Left lobe of liver (tissue), 2 donors: Measurements from ENCODE around the gene MAP2K5. TPM values are rescaled to one million over a fixed set of nuclear protein-coding genes. Genes with fewer than 3 reads are reported as not detected.

Experiments
- ATAC-seq: fragments of 200-7000 bp; cut with Tn5 transposase; one replicate; pipeline ENCODE4 v1.9.1; 2020; ENCODE audit warnings: mild to moderate bottlenecking, moderate library complexity
- DNase-seq: peaks from one replicate; pipeline ENCODE4 v3.0.0-alpha.2; 2020; ENCODE audit warnings: low spot score
- total RNA-seq: library from RNA; stranded (reverse); gene quantifications from one replicate; pipeline ENCODE4 v1.2.1, GENCODE V29; 2021
- donor health status: DM: no; HTN: no; CAD: no; lungs with moderate emphysema.
- donor health status: DM: no; HTN: yes; CAD: no.

MAP2K5 gene
- total RNA-seq, 1 donor from 2014 or later, result 9.9 TPM

- no peak for DNase-seq
- no peak for ATAC-seq
Measured at GRCh38 chr15:67556976-67557570, 14.6 kb downstream of the MAP2K5 start.

- DNase-seq (no peak), ATAC-seq (no peak)
Measured at GRCh38 chr15:67558502-67558901, 16.0 kb downstream of the MAP2K5 start.

DNA sequence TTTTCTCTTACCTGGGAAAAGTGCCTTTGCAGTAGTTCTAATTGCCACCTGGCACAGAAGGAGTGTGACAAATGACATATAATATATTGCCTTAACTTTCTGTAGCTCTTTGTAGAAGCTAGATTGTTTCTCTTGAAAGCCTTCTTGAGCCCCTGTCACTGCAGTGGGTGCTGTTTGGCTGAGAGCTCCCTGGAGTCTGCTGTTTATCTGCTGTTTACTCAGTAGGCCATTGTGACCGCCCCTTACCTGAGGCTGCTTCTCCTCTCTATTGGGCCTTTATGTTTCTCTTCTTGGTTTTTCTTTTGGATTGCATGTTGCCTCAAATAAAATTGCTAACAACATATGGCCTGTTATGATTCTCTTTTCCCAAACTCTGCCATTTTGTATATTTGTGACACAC lies 16.7 kb downstream of the MAP2K5 start:
- ATAC-seq (no peak), DNase-seq (no peak)

DNA sequence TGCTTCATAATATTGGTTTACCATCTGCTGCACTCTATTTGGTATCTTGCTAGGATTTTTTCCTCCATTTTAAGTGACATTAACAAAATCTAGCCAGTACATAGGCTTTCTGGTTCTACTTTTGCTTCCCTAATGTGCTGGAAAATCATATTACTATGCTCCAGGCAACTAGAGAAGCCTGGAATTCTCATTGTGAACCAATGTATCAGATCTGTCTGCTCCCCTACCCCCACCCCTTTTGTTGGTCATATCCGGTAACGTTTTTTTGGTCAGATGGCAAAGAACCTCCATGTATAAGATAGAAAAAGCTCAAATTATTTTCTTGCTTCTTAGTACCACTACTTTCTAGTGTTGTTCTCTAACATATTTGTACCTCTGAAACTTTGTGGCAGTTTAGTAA lies 17.1 kb downstream of the MAP2K5 start:
- ATAC-seq, result no peak
- DNase-seq, result no peak

- no peak for ATAC-seq
- no peak for DNase-seq
Measured at GRCh38 chr15:67560320-67560719, 17.8 kb downstream of the MAP2K5 start.

DNA sequence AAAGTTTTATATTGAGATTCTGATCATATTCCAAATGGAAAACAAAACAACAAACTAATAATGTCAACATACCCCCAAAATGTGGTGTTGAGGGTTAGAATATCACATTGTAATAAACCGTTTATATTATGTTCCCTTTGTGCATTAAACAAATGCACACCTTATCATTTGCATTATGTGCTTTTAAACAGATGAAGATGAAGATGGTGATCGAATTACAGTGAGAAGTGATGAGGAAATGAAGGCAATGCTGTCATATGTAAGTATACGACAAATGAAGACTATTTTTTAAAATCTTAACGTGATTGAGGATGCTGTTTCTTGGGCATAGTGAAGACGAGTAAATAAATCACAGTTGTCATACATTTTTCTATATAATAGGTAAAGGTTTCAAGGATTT lies 20.6 kb downstream of the MAP2K5 start:
- no peak for ATAC-seq

GRCh38 chr15:67564021-67564967 lies 21.8 kb downstream of the MAP2K5 start:
- no peak for DNase-seq

More for the DNA sequence above, 20.6 kb downstream of the MAP2K5 start:
- no peak for DNase-seq

DNA sequence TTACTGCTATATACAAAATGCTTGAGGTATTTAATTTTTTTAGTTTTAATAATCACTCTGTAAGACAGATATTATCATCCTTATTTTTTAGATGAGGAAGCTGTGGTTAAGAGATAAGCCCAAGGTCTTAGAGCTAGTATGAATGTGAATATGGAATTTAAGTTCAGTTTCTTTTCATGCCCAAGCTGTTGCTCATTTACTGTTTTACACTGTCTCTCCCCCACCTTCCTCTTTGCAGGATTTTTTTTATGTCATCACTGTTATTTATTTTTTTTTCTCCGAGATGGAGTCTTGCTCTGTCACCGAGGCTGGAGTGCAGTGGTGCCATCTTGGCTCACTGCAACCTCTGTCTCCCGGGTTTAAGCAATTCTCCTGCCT lies 22.5 kb downstream of the MAP2K5 start:
- DNase-seq, result no peak
- no peak for ATAC-seq

More at GRCh38 chr15:67564021-67564967, 21.8 kb downstream of the MAP2K5 start:
- ATAC-seq, result no peak

DNA sequence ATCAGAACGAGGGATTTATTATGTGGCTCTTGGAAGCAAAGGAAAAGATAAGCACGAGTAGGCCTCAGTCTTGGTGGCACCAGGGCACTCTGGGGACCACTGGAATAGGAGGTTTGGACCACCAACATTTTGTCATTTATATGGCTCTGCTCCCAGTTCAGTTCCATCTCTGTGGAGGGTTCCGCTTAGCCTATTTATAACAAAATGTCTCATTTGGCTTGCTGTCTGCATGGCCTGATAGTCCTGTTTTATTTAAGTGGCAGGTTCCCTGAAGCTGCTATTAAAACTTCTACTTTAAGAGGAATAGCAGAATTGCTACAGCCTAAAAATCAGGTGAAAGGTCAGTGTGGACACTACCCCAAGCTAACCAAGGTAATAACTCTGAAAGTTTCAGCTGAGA lies 27.2 kb downstream of the MAP2K5 start:
- DNase-seq (no peak), ATAC-seq (no peak)

GRCh38 chr15:67570875-67571647 lies 28.6 kb downstream of the MAP2K5 start:
- no peak for DNase-seq
- no peak for ATAC-seq

GRCh38 chr15:67571648-67572415 lies 29.3 kb downstream of the MAP2K5 start:
- DNase-seq, result no peak
- ATAC-seq, result no peak

DNA sequence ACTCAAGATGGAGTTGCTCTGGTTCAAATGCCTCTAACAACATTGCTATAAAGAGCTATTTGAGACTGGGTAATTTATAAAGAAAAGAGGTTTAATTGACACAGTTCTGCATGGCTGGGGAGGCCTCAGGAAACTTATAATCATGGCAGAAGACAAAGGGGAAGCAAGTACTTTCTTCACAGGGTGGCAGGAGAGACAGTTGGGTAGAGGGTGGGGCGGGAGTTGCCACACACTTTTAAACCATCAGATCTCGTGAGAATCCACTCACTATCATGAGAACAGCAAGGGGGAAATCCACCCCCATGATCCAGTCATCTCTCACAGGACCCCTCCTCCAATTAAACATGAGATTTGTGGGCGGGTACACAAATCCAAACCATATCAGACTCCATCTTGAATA lies 30.7 kb downstream of the MAP2K5 start:
- DNase-seq (no peak), ATAC-seq (no peak)

GRCh38 chr15:67575039-67575502 lies 32.6 kb downstream of the MAP2K5 start:
- ATAC-seq (peak; percentile 30), DNase-seq (no peak)

GRCh38 chr15:67578020-67578600 lies 35.6 kb downstream of the MAP2K5 start:
- ATAC-seq (no peak), DNase-seq (no peak)

DNA sequence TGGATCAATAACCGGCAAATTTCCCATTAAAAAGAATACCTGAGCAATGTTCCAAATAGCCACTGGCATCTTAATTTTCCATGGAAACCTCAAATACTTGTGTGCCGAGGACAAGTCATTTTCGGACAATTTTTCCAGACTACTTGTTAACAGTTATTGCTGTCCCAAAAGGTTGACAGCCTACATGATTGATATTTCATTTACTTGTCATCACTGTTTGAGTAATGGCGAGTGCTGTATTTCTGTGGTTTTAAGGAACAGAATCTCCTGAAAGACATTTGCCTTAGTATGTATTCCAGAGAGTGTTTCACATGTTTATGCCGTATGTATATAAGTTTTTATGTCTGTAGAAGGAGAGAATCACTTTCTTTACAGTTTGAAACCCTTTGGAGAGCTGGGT lies 36.7 kb downstream of the MAP2K5 start:
- ATAC-seq (no peak), DNase-seq (no peak)

DNA sequence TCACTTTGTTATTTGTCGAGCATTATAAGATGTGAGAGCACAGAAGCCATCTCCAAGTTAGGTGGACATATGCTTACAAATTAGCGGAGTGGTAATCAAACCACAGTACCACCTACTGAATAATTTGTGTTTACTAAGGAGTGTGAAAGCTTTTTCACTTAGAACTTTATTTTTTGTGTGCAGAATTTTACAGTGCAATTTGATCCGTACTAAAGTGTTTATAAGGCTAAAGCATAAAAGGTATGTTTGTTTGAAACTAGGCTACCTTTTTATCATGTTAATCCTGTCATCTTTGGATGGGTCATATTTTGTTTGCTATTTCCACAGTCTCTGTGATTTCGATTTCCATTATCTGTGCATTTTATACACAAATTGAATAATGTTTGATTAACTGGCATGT lies 37.5 kb downstream of the MAP2K5 start:
- DNase-seq (no peak), ATAC-seq (no peak)

- DNase-seq, result no peak
- ATAC-seq, result no peak
Measured at GRCh38 chr15:67584157-67584556, 41.7 kb downstream of the MAP2K5 start.

DNA sequence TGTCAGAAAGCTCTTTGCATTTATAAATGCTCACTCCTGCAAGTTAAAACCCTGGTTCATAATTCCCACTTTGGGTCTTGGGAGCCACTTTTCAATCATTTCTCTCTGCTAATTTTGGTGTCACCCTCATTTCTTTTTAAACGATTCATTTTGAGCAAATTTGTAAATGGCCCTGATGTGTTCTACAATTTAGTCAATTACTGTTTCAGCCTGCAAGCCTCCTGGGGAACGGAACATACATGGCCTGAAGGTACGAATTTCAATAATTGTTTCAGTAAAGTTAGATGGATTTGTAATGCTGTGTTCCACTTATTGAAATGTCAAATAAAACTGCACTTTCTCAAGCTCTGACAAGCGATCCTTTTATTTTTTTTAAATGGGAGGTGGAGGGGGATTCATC lies 43.2 kb downstream of the MAP2K5 start:
- DNase-seq (no peak), ATAC-seq (no peak)

DNA sequence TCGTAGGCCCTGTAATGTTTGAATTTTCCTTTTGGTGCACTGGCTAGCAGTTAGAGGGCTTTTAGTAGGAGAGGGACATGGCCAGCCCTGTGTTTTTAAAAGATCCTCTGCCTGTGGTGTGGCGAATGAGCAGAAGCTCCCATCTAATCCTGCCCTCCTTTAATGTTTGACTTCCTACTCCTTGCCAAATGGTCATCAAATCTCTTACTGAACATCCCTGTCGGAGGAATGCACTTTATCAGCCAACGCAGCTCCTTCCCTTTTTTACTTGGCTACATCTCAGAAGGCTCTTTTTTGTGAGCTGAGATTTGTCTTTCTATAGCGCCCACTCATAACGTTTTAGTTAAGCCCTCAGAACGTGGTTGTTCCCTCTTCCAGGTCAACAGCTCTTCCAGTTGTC lies 44.8 kb downstream of the MAP2K5 start:
- DNase-seq, result no peak
- ATAC-seq, result no peak

GRCh38 chr15:67587754-67588153 lies 45.3 kb downstream of the MAP2K5 start:
- DNase-seq (no peak), ATAC-seq (no peak)
